ENCODE measurements around the gene PPFIA1.

The PPFIA1 gene

DNA sequence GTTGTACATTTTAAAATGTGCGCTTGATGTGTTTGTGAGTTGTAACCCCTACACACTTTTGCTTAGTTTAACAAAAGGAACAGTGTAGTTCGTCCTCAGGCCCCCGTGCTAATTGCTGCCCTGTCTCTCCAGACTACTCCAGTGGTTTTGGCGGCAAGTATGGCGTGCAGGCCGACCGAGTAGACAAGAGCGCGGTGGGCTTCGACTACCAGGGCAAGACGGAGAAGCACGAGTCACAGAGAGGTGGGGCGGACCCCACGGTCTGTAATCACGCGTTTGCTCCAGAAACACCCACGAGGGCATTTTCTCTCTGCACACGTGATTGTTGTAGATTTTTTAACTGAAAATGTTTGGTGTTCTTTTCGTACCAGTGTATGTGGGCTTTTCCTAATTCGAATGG lies 146.4 kb downstream of the PPFIA1 start:
- Histone ChIP-seq H3K27ac (ENCODE audit: low read length) (no peak overlapping the region), H3K27me3 (replicated peaks; ENCODE audit: insufficient read depth, low read length) (peaks cover 75% of the 10 kb centered on the region), H4K20me1 (ENCODE audit: insufficient read depth, low read length) (no peaks in the 10 kb centered on the region), H3K79me2 (ENCODE audit: low read length) (no peaks in the 10 kb centered on the region), H3K36me3 (replicated peaks; ENCODE audit: insufficient read depth, low read length) (no peaks in the 10 kb centered on the region), H3F3A (ENCODE audit: insufficient read depth, low read length) (no peaks in the 10 kb centered on the region), H3K4me3 (ENCODE audit: low read length) (no peak overlapping the region), H3K4me2 (ENCODE audit: low read depth, low read length) (no peak overlapping the region), H3K9me3 (replicated peaks; ENCODE audit: insufficient read depth, low read length) (no peaks in the 10 kb centered on the region), H3K9me2 (replicated peaks; ENCODE audit: insufficient read depth, low read length) (no peaks in the 10 kb centered on the region), H3K4me1 (ENCODE audit: low read length) (no peaks in the 10 kb centered on the region), H2AFZ (ENCODE audit: low read length) (no peak overlapping the region), H3K9ac (ENCODE audit: low read length) (no peak overlapping the region)
- TF ChIP-seq CTCF (IDR thresholded peaks at IDR 0.05; ENCODE audit: low read length) (no peak), EZH2phosphoT487 (IDR thresholded peaks at IDR 0.05; ENCODE audit: low read length) (no peak), EZH2 (optimal IDR thresholded peaks at IDR 0.05; ENCODE audit: low read depth, low read length) (no peak)
- no peak for DNase-seq

GRCh38 chr11:70418130-70418529 lies 147.6 kb downstream of the PPFIA1 start:
- H3K36me3 ChIP-seq (replicated peaks; ENCODE audit: insufficient read depth, low read length) = no peaks in the 10 kb centered on the region
- H4K20me1 ChIP-seq (ENCODE audit: insufficient read depth, low read length) = no peaks in the 10 kb centered on the region
- no peaks in the 10 kb centered on the region for H3F3A ChIP-seq (ENCODE audit: insufficient read depth, low read length)
- H3K4me2 ChIP-seq (ENCODE audit: low read depth, low read length) = no peak overlapping the region
- DNase-seq = no peak
- H3K79me2 ChIP-seq (ENCODE audit: low read length) = no peaks in the 10 kb centered on the region
- H3K4me1 ChIP-seq (ENCODE audit: low read length) = no peaks in the 10 kb centered on the region
- no peaks in the 10 kb centered on the region for H3K9me2 ChIP-seq (replicated peaks; ENCODE audit: insufficient read depth, low read length)
- no peaks in the 10 kb centered on the region for H3K9me3 ChIP-seq (replicated peaks; ENCODE audit: insufficient read depth, low read length)
- peaks cover 74% of the 10 kb centered on the region for H3K27me3 ChIP-seq (replicated peaks; ENCODE audit: insufficient read depth, low read length)
- H3K27ac ChIP-seq (ENCODE audit: low read length) = no peak overlapping the region
- no peak overlapping the region for H2AFZ ChIP-seq (ENCODE audit: low read length)
- no peak overlapping the region for H3K4me3 ChIP-seq (ENCODE audit: low read length)
- H3K9ac ChIP-seq (ENCODE audit: low read length) = no peak overlapping the region
- no peak for TF ChIP-seq CTCF (IDR thresholded peaks at IDR 0.05; ENCODE audit: low read length)
- TF ChIP-seq EZH2 (optimal IDR thresholded peaks at IDR 0.05; ENCODE audit: low read depth, low read length) = no peak
- TF ChIP-seq EZH2phosphoT487 (IDR thresholded peaks at IDR 0.05; ENCODE audit: low read length) = no peak

- DNase-seq = no peak
- Histone ChIP-seq H3K9me3 (replicated peaks; ENCODE audit: insufficient read depth, low read length) (no peaks in the 10 kb centered on the region), H4K20me1 (ENCODE audit: insufficient read depth, low read length) (no peaks in the 10 kb centered on the region), H3K9ac (ENCODE audit: low read length) (no peak overlapping the region), H3K9me2 (replicated peaks; ENCODE audit: insufficient read depth, low read length) (no peaks in the 10 kb centered on the region), H3K27ac (ENCODE audit: low read length) (no peak overlapping the region), H3F3A (ENCODE audit: insufficient read depth, low read length) (no peaks in the 10 kb centered on the region), H3K27me3 (replicated peaks; ENCODE audit: insufficient read depth, low read length) (peaks cover 72% of the 10 kb centered on the region), H3K4me2 (ENCODE audit: low read depth, low read length) (no peak overlapping the region), H2AFZ (ENCODE audit: low read length) (no peak overlapping the region), H3K36me3 (replicated peaks; ENCODE audit: insufficient read depth, low read length) (no peaks in the 10 kb centered on the region), H3K79me2 (ENCODE audit: low read length) (no peaks in the 10 kb centered on the region), H3K4me3 (ENCODE audit: low read length) (no peak overlapping the region), H3K4me1 (ENCODE audit: low read length) (no peaks in the 10 kb centered on the region)
- TF ChIP-seq EZH2phosphoT487 (IDR thresholded peaks at IDR 0.05; ENCODE audit: low read length) (no peak), CTCF (IDR thresholded peaks at IDR 0.05; ENCODE audit: low read length) (no peak), EZH2 (optimal IDR thresholded peaks at IDR 0.05; ENCODE audit: low read depth, low read length) (no peak)
Measured at GRCh38 chr11:70419307-70420007, 149.0 kb downstream of the PPFIA1 start.

Data from MM.1S (cell line).